Thyroid gland (tissue), 4 donors: ENCODE data around the gene SPRN. TPM values are rescaled to one million over a fixed set of nuclear protein-coding genes. Genes with fewer than 3 reads are reported as not detected.

Source experiments
- DNase-seq, 2 donors: peaks; one replicate each; pipeline ENCODE4 v3.0.0-alpha.2; 2019
- H3K27ac ChIP-seq, 3 donors: fragments of 200-600 bp; sonication (generic); 1 replicate in 2 of 3; 2 replicates in 1 of 3; pipeline ENCODE4 v1.5.1; 2016 to 2019; ENCODE audit warnings: mild to moderate bottlenecking in 1 of 3, moderate library complexity in 1 of 3
- H3K27me3 ChIP-seq: fragments of 200-600 bp; sonication (generic); one replicate; pipeline ENCODE4 v1.5.1; 2019
- H3K36me3 ChIP-seq, 2 donors: fragments of 200-600 bp; sonication (generic); one replicate each; pipeline ENCODE4 v1.5.1; 2016 to 2019
- H3K4me1 ChIP-seq, 2 donors: fragments of 200-600 bp; sonication (generic); one replicate each; pipeline ENCODE4 v1.5.1; 2017 to 2019
- H3K4me3 ChIP-seq, 3 donors: fragments of 200-600 bp; sonication (generic); replicated peaks in 1 of 3; 1 replicate in 2 of 3; 2 replicates in 1 of 3; pipeline ENCODE4 v1.5.1; 2016; ENCODE audit warnings: mild to moderate bottlenecking in 1 of 3
- H3K9me3 ChIP-seq: fragments of 200-600 bp; sonication (generic); one replicate; pipeline ENCODE4 v1.5.1; 2017
- CTCF ChIP-seq, 6 experiments: fragments of 200-600 bp in 3 of 6; fragments of 450-650 bp in 3 of 6; sonication (generic) in 3 of 6; IDR thresholded peaks; one replicate each; pipeline ENCODE4 v1.5.1; 2016 to 2019; ENCODE audit warnings: antibody characterized with exemption in 6 of 6, mild to moderate bottlenecking in 2 of 6, inconsistent platforms in 1 of 6, moderate library complexity in 1 of 6
- POLR2A ChIP-seq, 2 donors: fragments of 450-650 bp; IDR thresholded peaks; one replicate each; pipeline ENCODE4 v1.6.1; 2017; ENCODE audit warnings: antibody characterized with exemption in 2 of 2, mild to moderate bottlenecking in 2 of 2, moderate library complexity in 1 of 2
- WGBS, 2 donors: methylation state at CpG; one replicate each; pipeline ENCODE4 v1.1.5; 2017; 5-methylcytosine and 5-hydroxymethylcytosine counted together
- intact Hi-C: fragments of 100-400 bp; cut with DNase I; formaldehyde crosslinking; loops from one replicate; pipeline ENCODE4 v1.15.1; 2023
- total RNA-seq, 4 donors: library from RNA; depleted of rRNA; stranded (reverse); fragments of >200 nt; gene quantifications; one replicate each; pipeline ENCODE4 v1.2.3, GENCODE V29; 2016

Gene SPRN
- total RNA-seq, 4 donors from 2014 or later = 0.15 TPM; not detected in 3

DNA sequence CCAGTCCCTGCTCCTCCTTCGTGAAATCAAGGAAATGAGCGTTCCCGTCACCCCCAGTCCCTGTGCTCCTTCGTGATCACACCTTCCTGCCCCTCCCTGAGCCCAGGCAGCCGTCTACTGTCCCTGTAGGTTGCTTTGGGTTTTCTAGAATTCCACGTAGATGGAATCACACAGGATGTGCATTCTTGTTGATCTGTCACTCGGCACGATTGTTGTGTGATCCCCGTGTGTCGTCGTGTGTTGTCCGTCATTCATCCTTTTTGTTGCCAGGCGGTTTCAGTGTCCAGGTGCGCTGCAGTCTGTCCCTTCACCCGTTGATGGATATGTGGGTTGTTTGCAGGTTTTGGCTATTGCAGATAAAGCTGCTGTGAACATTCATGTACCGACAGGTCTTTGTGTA, 21.1 kb downstream of the SPRN start:
- intact Hi-C loops = no loop called here
- H3K36me3 ChIP-seq = peaks cover 12 to 23% of the 10 kb centered on the region in 2 donors
- H3K4me3 ChIP-seq = no peak overlapping the region
- no peaks in the 10 kb centered on the region for H3K9me3 ChIP-seq
- H3K4me1 ChIP-seq = no peaks in the 10 kb centered on the region
- H3K27me3 ChIP-seq = no peaks in the 10 kb centered on the region
- no peak for TF ChIP-seq CTCF (IDR thresholded peaks at IDR 0.05)
- no peak for TF ChIP-seq POLR2A (IDR thresholded peaks at IDR 0.05)
- no peak overlapping the region for H3K27ac ChIP-seq
- no peak for DNase-seq
- WGBS, 2 donors = 85 to 86% methylated on average over 16 of the region's 16 CpGs

- no peak for TF ChIP-seq POLR2A (IDR thresholded peaks at IDR 0.05)
- TF ChIP-seq CTCF (IDR thresholded peaks at IDR 0.05) = no peak
- no peaks in the 10 kb centered on the region for H3K27me3 ChIP-seq
- H3K36me3 ChIP-seq = peaks cover 12 to 26% of the 10 kb centered on the region in 2 donors
- no peak for DNase-seq
- H3K9me3 ChIP-seq = no peaks in the 10 kb centered on the region
- H3K4me3 ChIP-seq = no peak overlapping the region
- intact Hi-C loops = no loop called here
- no peaks in the 10 kb centered on the region for H3K4me1 ChIP-seq
- H3K27ac ChIP-seq = no peak overlapping the region
- 95 to 99% methylated on average over 11 to 13 of the region's 21 CpGs for WGBS, 2 donors
These were observed 22.3 kb downstream of the SPRN start for GRCh38 chr10:133401981-133402725.

- intact Hi-C loops = no loop called here
- 94 to 97% methylated on average over 10 to 12 of the region's 12 CpGs for WGBS, 2 donors
- Histone ChIP-seq H3K36me3 (peaks cover 12 to 26% of the 10 kb centered on the region in 2 donors), H3K9me3 (no peaks in the 10 kb centered on the region), H3K27ac (no peak overlapping the region), H3K4me3 (no peak overlapping the region), H3K4me1 (no peaks in the 10 kb centered on the region), H3K27me3 (no peaks in the 10 kb centered on the region)
- TF ChIP-seq CTCF (IDR thresholded peaks at IDR 0.05) (no peak), POLR2A (IDR thresholded peaks at IDR 0.05) (no peak)
- no peak for DNase-seq
These were observed 22.9 kb downstream of the SPRN start for GRCh38 chr10:133401500-133401899.

GRCh38 chr10:133400624-133401424, 23.6 kb downstream of the SPRN start:
- intact Hi-C loops = no loop called here
- 87 to 88% methylated on average over 10 of the region's 10 CpGs for WGBS, 2 donors
- Histone ChIP-seq H3K4me1 (no peaks in the 10 kb centered on the region), H3K9me3 (no peaks in the 10 kb centered on the region), H3K36me3 (peaks cover 12 to 26% of the 10 kb centered on the region in 2 donors), H3K4me3 (no peak overlapping the region), H3K27me3 (no peaks in the 10 kb centered on the region), H3K27ac (no peak overlapping the region)
- no peak for TF ChIP-seq CTCF (IDR thresholded peaks at IDR 0.05)
- TF ChIP-seq POLR2A (IDR thresholded peaks at IDR 0.05) = no peak
- no peak for DNase-seq

DNA sequence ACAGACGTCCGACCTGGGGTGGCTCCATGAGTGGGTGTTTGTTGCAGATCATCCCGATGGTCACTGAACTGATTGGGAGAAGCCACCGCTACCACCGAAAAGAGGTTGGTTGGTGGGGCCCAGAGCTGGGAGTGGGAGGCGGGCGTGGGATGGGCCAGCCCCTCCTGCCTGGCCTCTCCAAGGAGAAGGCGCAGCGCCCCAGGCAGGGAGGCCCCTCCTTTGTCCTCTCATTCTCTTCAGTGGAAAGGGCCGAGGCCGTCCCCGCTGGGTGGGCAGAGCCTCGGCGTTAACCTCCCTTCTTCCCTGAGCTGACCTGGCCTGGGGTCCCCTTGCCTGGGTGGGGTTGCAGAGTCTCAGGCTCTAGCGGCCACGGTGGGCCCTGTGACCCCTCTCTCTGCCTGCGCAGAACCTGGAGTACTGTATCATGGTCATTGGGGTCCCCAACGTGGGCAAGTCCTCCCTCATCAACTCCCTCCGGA, 25.3 kb downstream of the SPRN start:
- TF ChIP-seq POLR2A (IDR thresholded peaks at IDR 0.05) (no peak), CTCF (IDR thresholded peaks at IDR 0.05) (no peak)
- intact Hi-C loops = no loop called here
- H3K9me3 ChIP-seq = no peaks in the 10 kb centered on the region
- H3K4me3 ChIP-seq = no peak overlapping the region
- DNase-seq = no peak
- H3K4me1 ChIP-seq = peaks cover 9 to 10% of the 10 kb centered on the region in 2 donors
- no peaks in the 10 kb centered on the region for H3K27me3 ChIP-seq
- H3K27ac ChIP-seq = no peak overlapping the region
- peaks cover 12 to 26% of the 10 kb centered on the region in 2 donors for H3K36me3 ChIP-seq
- WGBS, 2 donors = 94 to 96% methylated on average over 15 to 17 of the region's 19 CpGs
